ENCODE data around the gene ERLIN1.

Gene ERLIN1

DNA sequence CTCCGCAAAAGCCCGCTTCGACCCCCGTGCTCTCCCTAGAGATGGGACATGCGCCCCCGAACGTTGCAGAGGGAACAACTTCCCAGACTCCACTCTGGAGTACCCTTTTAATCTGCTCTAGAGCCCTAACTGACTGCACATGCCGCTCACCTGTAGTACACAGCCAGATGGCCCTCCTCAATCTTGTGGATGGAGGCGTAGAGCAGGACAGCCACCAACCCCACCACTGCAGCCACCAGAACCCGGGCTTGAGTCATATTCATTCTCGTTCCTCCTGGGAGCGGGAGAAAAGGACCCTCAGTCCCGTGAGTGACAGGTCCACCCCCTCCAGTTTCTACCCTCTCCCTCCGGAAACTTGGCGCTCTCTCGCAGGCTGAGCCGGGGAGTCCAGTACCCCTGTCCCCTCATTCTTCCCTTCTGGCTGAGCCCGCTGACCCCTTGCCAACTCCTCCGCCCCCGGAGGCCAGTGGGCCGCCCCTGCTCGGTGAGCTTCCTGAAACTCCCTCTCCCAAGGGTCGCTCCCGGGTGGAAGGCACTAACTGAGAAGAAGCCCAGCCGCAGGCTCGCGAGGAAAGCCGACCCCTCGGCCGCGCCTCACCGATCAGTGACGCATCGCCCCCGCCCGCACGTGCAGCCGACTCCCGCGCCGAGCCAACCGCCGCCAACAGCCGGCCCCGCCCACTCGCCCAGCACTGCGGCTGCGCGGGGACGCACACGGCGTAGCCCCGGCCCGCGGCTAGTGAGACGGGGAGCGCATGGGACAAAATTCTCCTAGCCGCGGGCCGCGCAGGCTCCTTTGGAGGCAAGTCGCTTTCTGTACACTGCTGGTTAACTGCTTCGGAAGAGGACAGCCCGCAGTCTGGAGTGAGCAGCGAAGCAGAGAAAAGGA lies at the start of gene ERLIN1:
TSS of gene ERLIN1 (minus strand) at position 666 of the 889 bp plus-strand sequence. CDS start at position 263, 403 bp downstream.
- CTCF ChIA-PET: interaction anchor here (1.1 kb wide), 1 partner anchor 55 kb away, joined by 3 read pairs; no protein-coding TSS in a partner anchor
- no peaks in the 10 kb centered on the region for H3K27me3 Mint-ChIP-seq
- peak within 1 kb of the TSS; percentile 95 for H3K4me3 Mint-ChIP-seq
- no peaks in the 10 kb centered on the region for H3K9me3 Mint-ChIP-seq
- peak; percentile 93 for DNase-seq
- peak within 1 kb of the TSS; percentile 94 for H3K27ac Mint-ChIP-seq
- H3K36me3 Mint-ChIP-seq: peaks cover 44% of the 10 kb centered on the region
- peaks cover 55% of the 10 kb centered on the region for H3K4me1 Mint-ChIP-seq

DNA sequence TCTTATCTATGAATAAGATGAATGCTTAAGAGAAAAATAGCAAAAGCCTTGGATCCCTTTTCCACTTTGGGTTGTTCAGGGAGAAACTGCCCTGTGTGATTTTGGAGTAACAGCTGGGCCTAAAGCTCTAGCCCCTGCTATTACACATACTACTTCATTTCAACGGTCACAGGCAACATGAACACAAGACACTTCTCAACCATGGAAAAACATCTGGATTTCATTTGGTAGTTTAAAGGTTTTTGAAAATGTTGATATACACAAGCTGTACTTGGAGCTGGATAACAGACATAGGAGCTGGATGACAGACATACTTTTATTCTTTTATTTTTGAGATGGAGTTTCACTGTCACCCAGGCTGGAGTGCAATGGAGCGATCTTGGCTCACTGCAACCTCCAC lies 46.3 kb upstream of the ERLIN1 start:
- H3K27ac Mint-ChIP-seq: no peak overlapping the region
- no peak overlapping the region for H3K4me3 Mint-ChIP-seq
- peaks cover 26% of the 10 kb centered on the region for H3K4me1 Mint-ChIP-seq

DNA sequence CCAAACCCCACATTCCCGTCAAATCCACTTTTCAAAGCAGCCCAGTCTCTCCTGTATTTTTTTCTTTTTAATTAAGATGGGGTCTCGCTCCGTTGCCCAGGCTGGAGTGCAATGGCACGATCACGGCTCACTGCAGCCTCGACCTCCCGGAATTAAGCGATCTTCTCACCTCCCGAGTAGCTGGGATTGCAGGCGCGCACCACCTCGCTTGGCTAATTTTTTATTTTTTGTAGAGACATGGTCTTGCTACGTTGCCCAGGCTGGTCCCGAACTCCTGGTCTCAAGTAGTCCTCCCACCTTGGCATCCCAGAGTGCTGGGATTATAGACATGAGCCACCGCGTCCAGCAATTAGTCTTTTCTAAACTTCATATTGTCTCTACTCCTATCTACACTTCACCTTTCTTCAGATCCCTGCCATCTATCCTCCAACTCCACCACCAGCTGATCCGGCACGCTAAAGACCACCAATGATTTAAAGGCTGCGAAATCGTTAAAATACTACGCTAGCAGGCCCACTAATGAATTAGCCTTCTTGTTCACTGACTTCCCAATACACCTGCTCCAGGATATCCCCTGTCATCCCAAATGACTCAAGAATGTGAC lies 44.1 kb upstream of the ERLIN1 start:
- Mint-ChIP-seq H3K9me3 (no peaks in the 10 kb centered on the region), H3K36me3 (peaks cover 25% of the 10 kb centered on the region), H3K4me3 (peak overlapping the region; percentile 79), H3K4me1 (peaks cover 33% of the 10 kb centered on the region), H3K27me3 (no peaks in the 10 kb centered on the region), H3K27ac (peak overlapping the region; percentile 90)
- DNase-seq: no peak
- CTCF ChIA-PET: interaction anchor here (0.6 to 1.1 kb wide), 2 partner anchors 10 kb away, joined by 3 to 4 read pairs; no protein-coding TSS in a partner anchor

More for the DNA sequence above, 46.3 kb upstream of the ERLIN1 start:
- H3K9me3 Mint-ChIP-seq: no peaks in the 10 kb centered on the region
- DNase-seq: no peak
- CTCF ChIA-PET: interaction anchor here (1.0 to 1.2 kb wide), 2 partner anchors 9 to 17 kb away, joined by 3 to 4 read pairs; no protein-coding TSS in a partner anchor
- no peaks in the 10 kb centered on the region for H3K27me3 Mint-ChIP-seq
- peaks cover 28% of the 10 kb centered on the region for H3K36me3 Mint-ChIP-seq

DNA sequence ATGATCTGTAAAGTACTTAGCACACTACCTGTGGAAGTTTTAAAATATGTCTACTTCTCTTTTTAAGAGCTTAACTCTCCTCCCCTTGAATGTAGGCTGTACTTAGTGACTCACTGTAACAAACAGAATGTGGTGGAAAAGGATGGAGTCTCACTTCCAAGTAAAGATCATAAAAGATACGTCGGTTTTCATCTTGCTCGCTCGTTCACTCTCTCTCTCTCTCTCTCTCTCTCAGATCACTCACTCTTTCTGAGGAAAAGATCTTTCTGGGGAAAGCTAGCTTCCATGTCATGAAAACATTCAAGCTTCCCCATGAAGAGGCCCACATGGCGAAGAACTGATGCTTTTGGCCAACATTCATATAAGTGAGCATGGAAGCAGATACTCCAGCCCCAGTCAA lies 38.0 kb upstream of the ERLIN1 start:
- Mint-ChIP-seq H3K27ac (no peak overlapping the region), H3K4me1 (peaks cover 19% of the 10 kb centered on the region), H3K27me3 (no peaks in the 10 kb centered on the region), H3K9me3 (no peaks in the 10 kb centered on the region), H3K4me3 (no peak overlapping the region), H3K36me3 (peaks cover 36% of the 10 kb centered on the region)
- no peak for DNase-seq
- CTCF ChIA-PET: interaction anchor here (1.0 kb wide), 1 partner anchor 19 kb away, joined by 4 read pairs; no protein-coding TSS in a partner anchor

DNA sequence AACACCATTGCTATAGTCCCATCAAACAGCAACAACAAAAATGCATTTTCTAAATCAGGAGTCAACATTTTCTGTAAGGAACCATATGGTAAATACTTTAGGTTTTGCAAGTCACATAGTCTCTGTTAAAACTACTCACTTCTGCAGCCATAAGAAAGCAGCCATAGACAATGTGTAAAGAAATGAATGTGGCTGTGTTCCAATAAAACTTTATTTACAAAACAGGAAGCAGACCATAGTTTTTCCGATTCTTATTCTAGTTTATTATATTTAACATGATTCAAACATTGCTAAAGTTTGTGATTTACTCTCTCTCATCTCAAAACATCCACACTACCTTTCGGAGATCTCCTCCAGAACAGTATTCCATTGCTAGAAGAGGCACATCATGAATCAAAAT lies 36.7 kb upstream of the ERLIN1 start:
- no peak overlapping the region for H3K4me3 Mint-ChIP-seq
- H3K36me3 Mint-ChIP-seq: peaks cover 41% of the 10 kb centered on the region
- H3K27me3 Mint-ChIP-seq: no peaks in the 10 kb centered on the region
- CTCF ChIA-PET: no interaction called here
- peaks cover 11% of the 10 kb centered on the region for H3K4me1 Mint-ChIP-seq
- H3K9me3 Mint-ChIP-seq: no peaks in the 10 kb centered on the region
- no peak for DNase-seq
- no peak overlapping the region for H3K27ac Mint-ChIP-seq

DNA sequence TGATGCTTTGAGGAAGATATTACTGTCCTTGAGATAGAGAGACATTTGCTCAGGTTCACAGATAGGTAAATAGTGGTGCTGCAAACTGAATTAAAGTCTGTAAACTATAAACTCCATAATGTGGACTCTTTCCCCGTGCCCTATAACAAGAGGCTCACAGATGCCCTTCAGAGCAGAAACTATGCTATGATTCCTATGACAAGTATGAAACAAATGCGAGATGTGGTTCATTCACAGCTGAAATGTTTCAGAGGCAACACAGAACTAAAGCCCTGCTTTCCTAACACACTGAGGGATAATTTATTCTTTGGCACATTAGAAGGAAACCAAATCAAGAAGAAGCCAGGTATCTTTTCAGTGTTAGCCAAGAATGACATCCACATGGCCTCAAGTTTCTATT lies 30.2 kb upstream of the ERLIN1 start:
- Mint-ChIP-seq H3K27me3 (no peaks in the 10 kb centered on the region), H3K36me3 (peaks cover 44% of the 10 kb centered on the region), H3K27ac (no peak overlapping the region), H3K4me1 (no peaks in the 10 kb centered on the region), H3K9me3 (no peaks in the 10 kb centered on the region), H3K4me3 (no peak overlapping the region)
- CTCF ChIA-PET: interaction anchor here (1.8 to 2.5 kb wide), 2 partner anchors 12 to 16 kb away, joined by 4 to 7 read pairs; no protein-coding TSS in a partner anchor
- DNase-seq: no peak

DNA sequence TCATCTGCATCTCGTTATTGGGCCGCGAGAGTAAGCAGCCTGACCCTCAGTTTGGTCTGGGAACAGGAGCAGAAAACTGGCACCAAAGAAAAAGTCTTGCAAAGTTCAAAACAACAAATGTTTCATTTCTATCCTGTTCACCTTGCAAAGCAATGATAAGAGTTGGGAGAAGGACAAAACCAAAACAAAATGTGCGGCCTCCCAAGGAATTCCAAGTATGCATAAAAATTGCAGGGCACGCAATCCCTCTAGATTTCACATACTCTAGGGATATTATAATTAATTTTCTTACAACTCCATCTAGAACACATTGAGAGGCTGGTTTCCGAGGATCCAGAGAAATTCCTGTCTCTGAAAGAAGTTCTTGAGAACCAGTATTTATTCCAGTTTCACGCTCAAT lies 23.5 kb upstream of the ERLIN1 start:
- Mint-ChIP-seq H3K27me3 (no peaks in the 10 kb centered on the region), H3K27ac (no peak overlapping the region), H3K4me1 (no peaks in the 10 kb centered on the region), H3K4me3 (no peak overlapping the region), H3K36me3 (peaks cover 27% of the 10 kb centered on the region), H3K9me3 (no peaks in the 10 kb centered on the region)
- no peak for DNase-seq
- CTCF ChIA-PET: no interaction called here

DNA sequence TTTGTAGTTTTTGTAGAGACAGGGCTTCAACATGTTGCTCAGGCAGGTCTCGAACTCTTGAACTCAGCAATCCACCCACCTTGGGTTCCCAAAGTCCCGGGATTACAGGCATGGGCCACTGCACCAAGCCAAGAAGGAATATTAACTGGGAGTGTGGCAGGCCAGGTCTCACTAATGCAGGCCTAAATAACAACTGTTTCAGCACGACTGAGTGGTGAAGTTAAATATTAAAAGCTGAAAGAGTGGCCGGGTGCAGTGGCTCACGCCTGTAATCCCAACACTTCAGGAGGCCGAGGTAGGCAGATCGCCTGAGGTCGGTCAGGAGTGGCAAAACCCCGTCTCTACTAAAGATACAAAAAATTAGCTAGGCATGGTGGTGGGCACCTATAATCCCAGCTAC lies 22.4 kb upstream of the ERLIN1 start:
- DNase-seq: no peak
- no peak overlapping the region for H3K27ac Mint-ChIP-seq
- H3K36me3 Mint-ChIP-seq: peaks cover 31% of the 10 kb centered on the region
- no peaks in the 10 kb centered on the region for H3K4me1 Mint-ChIP-seq
- H3K27me3 Mint-ChIP-seq: no peaks in the 10 kb centered on the region
- no peak overlapping the region for H3K4me3 Mint-ChIP-seq
- no peaks in the 10 kb centered on the region for H3K9me3 Mint-ChIP-seq
- CTCF ChIA-PET: interaction anchor here (1.3 kb wide), 1 partner anchor 17 kb away, joined by 4 read pairs; no protein-coding TSS in a partner anchor

DNA sequence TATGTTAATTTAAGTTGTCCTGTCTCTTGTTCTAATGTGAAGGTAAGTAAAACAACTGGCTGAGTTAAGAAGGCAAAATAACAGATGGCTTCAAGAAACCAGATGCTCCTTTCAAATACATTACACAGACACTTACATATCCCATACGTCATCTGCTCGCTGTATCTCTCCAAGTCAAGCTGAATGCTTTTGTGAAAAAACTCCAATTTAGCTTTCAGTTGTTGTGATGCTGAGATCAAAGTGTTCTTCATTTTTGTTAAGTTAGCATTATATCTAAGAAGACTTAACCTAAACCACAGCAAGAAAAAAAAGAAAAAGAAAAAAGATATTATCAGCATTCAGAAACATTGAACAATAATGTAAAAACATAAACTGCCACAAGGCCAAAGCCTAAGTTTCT lies 18.5 kb upstream of the ERLIN1 start:
- H3K4me3 Mint-ChIP-seq: no peak overlapping the region
- no peak overlapping the region for H3K27ac Mint-ChIP-seq
- H3K36me3 Mint-ChIP-seq: peaks cover 49% of the 10 kb centered on the region

DNA sequence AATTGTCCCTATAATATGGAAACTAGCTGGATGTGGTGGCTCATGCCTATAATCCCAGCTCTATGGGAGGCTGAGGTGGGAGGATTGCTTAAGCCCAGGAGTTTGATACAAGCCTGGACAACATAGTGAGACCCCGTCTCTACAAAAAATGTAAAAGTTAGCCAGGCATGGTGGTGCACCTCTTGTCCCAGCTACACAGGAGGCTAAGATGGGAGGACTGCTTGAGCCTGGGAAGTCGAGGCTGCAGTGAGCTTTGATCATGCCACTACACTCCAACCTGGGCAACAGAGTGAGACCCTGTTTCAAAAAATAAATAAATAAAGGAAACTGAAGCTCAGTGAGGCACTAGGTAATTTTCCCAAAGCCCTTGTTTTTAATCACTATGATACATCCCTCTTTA lies 15.7 kb upstream of the ERLIN1 start:
- H3K36me3 Mint-ChIP-seq: peaks cover 63% of the 10 kb centered on the region
- no peaks in the 10 kb centered on the region for H3K9me3 Mint-ChIP-seq
- CTCF ChIA-PET: no interaction called here
- H3K27me3 Mint-ChIP-seq: no peaks in the 10 kb centered on the region
- DNase-seq: no peak
- H3K27ac Mint-ChIP-seq: no peak overlapping the region
- H3K4me3 Mint-ChIP-seq: no peak overlapping the region
- H3K4me1 Mint-ChIP-seq: no peaks in the 10 kb centered on the region

More for the DNA sequence above, 18.5 kb upstream of the ERLIN1 start:
- DNase-seq: no peak
- Mint-ChIP-seq H3K27me3 (no peaks in the 10 kb centered on the region), H3K9me3 (no peaks in the 10 kb centered on the region), H3K4me1 (no peaks in the 10 kb centered on the region)
- CTCF ChIA-PET: no interaction called here

DNA sequence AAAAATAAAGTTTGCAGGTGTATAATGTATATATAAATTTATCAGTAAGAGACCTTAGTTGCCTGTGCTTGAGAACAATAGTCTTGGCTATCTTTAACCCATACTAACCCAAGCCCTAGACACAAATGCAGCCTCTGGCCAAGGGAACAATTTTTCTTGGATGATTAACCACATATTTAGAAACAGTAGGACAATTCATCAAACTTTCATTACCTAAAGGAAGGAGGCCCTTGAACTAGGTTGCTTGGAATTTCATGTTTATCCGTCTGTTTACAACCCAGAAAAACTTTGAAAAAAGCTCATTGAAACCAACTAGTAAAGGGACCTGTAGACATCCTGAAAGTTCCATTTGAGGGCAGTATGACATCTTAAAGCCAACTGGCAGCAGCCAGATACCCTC lies 8.9 kb upstream of the ERLIN1 start:
- Mint-ChIP-seq H3K27me3 (no peaks in the 10 kb centered on the region), H3K27ac (no peak overlapping the region), H3K4me3 (no peak overlapping the region), H3K36me3 (peaks cover 61% of the 10 kb centered on the region), H3K4me1 (peaks cover 10% of the 10 kb centered on the region), H3K9me3 (no peaks in the 10 kb centered on the region)
- CTCF ChIA-PET: no interaction called here
- no peak for DNase-seq

DNA sequence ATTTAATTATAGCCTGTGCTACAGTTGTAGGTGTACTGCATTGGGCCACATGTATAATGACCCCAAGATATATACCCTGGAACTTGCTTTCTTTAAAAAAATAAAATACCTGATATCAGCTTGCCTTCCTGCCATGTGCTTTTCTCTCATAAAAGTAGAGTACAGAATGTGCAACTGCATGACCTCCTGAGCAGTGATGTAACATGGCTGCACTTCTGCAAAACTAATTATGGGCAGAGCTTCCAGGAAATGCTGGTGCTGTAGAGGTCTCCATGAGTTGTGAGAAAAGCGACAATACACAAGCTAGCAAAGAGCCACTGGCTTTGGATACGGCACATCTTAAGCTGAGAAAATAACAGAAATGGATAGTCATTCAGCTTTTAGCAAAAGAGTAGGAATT lies 6.5 kb upstream of the ERLIN1 start:
- CTCF ChIA-PET: no interaction called here
- no peak overlapping the region for H3K4me3 Mint-ChIP-seq
- H3K36me3 Mint-ChIP-seq: peaks cover 55% of the 10 kb centered on the region
- no peaks in the 10 kb centered on the region for H3K9me3 Mint-ChIP-seq
- H3K27ac Mint-ChIP-seq: no peak overlapping the region
- DNase-seq: no peak
- H3K27me3 Mint-ChIP-seq: no peaks in the 10 kb centered on the region
- H3K4me1 Mint-ChIP-seq: peaks cover 21% of the 10 kb centered on the region

DNA sequence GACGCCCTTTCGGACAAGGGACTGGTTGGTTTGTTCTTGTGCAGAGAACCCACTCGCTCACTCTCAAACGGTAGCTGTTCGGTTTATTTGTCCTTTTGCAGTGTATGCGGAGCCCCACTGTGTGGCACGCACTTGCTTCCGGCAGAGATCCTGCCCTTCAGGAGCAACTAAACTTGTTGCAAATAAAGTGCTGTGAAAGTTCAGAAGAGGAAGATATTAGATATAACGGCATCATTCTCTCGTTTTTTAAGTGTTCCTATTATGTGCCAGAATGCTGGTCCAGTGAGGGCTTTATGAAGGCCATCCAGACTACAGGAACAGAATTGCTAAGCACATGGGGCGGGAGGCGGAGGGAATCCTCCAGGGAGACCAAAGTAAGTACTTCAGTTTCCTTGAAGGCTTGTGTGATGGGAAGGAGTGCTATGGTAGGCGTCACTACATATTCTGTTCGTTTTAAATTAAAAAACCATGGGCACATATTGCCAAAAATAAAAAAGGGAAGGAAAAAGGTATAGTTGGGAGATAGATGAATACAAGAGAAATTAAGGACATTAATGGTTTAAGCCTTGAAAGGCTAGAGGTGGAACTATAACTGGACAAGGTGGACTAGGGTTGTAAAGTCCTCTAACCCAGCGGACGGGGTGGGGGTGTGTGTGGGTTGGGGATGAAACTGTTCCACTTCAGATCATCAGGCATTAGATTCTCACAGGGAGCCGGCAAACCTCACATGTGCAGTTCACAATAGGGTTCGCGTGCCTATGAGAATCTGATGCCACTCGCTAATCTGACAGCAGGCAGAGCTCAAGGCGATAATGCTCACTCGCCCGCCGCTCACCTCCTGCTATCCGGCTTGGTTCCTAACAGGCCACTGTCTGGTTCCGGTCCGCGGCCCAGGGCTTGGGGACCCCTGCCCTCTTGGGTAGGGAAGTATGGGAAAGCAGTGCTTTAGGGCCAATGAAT lies 704 bp upstream of the ERLIN1 start:
- CTCF ChIA-PET: no interaction called here
- Mint-ChIP-seq H3K9me3 (no peaks in the 10 kb centered on the region), H3K4me3 (peak overlapping the region; percentile 95), H3K27me3 (no peaks in the 10 kb centered on the region), H3K4me1 (peaks cover 61% of the 10 kb centered on the region), H3K36me3 (peaks cover 51% of the 10 kb centered on the region), H3K27ac (peak overlapping the region; percentile 94)
- DNase-seq: peak; percentile 19

DNA sequence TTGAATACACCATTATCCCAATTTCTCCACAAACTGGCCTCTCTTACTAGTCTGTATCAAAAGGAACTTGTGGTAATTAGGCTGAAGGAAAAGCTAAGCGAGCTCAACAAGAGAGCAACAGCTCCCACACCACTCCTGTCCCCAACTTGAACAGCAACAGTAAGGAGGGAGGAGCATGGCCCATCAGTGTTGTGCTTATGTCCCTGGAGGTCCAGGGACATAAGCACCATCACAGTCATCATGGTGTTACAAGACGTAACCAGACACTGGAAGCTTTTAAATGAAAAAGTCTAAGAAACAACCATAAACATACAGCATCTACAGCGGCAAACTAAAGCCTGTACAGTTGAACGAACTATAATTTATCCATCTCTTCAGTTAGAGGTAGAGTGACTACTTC lies 989 bp downstream of the ERLIN1 start:
- H3K4me3 Mint-ChIP-seq: peak overlapping the region; percentile 95
- H3K9me3 Mint-ChIP-seq: no peaks in the 10 kb centered on the region
- peaks cover 48% of the 10 kb centered on the region for H3K36me3 Mint-ChIP-seq
- peak overlapping the region; percentile 94 for H3K27ac Mint-ChIP-seq
- H3K27me3 Mint-ChIP-seq: no peaks in the 10 kb centered on the region
- CTCF ChIA-PET: interaction anchor here (0.8 to 1.1 kb wide), 2 partner anchors 56 to 339 kb away, joined by 3 read pairs; no protein-coding TSS in a partner anchor
- no peak for DNase-seq
- H3K4me1 Mint-ChIP-seq: peaks cover 61% of the 10 kb centered on the region

Data from activated naive CD4-positive, alpha-beta T cell treated with anti-CD3 and anti-CD28 coated beads, Interleukin-2, amount 10 ng/mL, durations not matched to agents 7 days and 5 days (primary cell).